HS-5 (cell line): ENCODE results near the gene AHDC1.

Source experiments
- DNase-seq: peaks from one replicate; pipeline ENCODE4 v3.0.0-alpha.2; 2012; ENCODE audit warnings: low read depth

AHDC1 gene

DNA sequence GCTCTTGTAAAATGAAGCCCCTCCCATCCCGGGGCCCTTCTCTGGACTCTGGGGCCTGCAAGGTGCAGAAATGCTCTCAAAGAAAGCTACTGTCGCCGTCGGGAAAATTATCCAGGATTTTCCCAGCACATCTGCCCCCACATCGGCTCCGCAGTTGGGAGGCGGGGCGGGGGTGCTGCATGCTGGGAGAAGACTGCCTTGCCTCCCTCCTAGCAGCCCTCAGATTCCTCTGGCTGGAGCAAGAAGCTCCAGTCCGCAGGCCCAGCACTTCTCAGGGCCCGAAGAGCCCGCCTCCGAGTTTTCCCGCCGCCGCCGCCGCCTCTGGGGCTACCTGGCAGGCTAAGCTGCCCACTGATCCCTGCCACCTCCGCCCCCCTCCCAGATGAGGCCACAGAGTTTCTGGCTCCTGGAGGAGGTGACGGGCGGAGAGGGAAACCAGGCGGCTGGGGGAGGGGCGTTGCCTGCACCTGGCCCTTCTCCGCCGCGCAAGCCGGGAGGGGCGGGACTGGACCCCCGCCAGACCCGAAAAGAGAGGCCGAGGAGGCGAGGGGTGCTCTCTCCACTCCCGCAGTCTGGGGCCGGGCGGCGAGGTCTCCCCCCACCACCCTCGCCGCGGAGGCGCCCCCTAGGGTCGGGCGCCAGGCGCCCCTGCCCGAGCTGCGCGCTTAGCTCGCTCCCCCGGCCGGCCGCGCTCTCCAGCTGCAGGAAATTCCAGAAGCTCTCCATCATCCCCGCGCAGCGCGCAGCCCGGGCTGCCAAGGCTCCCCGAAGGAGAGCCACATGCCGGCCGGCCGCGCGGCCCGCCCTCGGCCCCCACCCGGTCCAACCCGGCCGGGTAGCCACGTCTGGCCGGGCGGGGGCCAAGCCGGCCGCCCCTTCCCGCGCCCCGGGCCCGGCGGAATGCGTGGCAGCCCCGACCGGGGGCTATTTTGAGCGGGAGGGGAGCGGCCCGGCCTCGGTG, 28.8 kb downstream of the AHDC1 start:
- no peak for DNase-seq

DNA sequence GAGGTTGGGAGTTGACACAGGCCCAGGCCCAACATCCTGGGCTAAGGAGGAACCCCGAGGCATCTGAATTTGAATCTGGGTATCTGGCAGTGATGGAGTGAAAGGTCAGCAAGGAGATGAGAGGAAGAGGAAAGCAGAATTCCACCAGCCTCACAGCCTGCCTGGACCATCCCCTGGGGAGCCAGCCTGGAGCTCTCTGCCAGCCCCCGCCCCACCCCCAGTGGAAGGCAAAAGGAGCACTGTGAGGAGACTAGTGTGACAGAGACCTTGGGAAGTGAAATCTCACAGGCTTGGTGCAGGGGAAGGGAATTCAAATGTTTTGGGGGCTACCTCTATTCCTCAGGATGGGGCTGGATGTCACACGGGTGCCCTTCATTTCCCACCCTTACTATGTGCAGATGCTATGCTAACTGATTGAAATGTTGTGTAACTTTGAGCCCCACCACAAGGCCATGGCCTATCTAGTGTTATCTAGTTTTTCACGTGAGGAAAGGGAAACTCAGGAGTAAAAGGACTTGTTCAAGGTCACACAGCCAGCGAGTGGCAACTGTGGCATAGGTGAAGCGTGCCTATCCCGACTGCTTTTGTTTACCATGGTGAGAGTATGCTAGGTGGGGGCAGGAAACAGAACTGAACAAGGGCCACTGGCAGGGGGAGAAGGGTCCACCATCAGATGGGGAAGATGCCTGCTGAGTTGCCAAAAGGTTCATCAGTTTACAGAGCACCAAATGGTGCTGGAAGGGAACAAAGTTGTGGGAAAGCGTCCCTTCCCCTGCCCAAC, 29.8 kb downstream of the AHDC1 start:
- no peak for DNase-seq

DNA sequence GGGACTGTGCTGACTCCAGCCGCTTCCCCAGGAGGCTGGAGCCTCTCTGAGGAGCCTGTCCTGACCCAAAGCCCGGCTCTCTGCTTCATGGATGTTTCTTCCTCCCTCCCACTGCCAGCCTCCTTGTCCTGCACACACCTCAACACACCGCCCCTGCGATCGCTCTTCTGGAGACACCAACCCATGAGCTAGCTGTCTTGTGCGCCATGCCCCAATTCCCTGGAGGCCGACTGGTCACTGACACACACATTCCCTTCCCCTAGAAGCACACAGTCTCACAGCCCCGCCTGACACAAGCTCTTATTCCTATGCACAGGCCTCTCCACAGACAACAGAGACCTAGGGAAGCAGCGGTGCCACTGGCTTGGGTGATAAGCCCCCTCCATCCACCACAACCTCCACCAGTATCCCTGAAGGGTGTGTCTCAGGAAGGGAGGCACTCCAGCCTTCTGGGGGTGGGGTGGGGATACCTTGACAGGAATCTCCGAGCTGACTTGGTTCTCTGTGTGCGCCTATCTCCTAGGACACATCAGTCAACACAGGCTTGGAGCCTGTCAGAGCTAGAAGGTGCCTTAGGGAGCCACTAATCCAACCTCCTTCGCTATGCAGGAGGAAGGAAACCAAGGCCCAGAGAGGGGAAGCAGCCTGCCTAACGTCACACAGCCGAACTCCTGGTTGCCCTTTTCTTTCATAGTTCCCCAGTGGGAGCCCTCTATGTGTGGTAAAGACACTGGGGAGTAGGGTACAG, 31.1 kb downstream of the AHDC1 start:
- no peak for DNase-seq

DNA sequence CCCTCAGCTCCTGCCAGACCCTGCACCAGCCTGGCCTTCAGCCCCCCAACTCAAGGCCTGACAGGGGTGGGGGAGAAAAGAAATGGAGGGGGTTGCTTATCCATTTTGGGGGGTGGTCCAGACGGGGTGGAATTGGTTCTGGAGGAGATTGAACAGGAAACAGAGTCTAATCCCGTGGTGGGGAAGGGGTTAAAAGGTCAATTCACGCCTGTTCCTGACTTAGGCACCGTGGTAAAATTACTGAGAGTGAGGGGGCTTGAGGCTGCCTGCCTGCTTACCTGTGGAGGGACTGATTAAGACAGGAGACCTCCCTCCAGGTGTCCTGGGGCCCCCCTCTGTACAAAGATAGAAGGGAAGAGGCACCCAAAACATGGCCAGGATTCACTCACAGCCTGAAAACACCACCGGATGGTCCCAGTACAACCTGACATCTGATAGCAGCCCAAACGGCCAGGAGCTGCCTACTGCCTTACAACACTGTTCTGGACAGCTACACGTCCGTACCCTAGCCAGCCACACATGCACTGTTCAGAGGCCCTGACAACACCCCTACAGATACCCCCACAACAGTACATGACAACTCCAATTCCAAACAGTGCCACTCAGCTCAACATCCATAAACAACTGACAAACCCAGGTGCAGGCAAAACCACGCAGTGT, 31.8 kb downstream of the AHDC1 start:
- DNase-seq = no peak

DNA sequence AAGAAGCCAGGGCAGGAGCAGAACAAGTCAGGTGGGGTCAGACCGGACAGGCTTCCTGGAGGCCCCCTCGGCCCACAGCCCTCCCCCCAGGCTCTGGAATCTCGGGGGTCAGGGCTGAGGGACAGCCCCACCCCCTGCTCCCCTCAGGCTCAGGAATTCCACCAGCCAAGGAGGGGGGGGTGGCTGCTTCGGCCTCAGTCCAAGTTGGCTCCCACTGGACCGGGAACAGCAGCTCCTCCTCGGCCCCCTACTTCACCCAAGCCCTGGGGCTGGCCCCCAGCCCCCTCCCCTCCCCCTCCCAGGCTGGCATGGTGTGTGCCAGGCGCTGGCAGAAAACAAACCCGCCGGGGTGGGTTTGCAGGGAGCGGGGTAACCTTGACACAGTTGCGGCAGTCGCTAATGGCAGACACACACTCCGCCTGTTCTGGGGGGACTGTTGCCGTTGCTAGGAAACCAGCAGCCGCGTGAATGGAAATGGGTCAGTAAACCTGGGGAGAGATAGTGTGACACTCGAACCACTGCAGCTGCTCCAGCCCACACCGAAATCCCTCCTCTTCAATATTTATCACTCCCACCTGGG, 32.4 kb downstream of the AHDC1 start:
- DNase-seq = no peak

DNA sequence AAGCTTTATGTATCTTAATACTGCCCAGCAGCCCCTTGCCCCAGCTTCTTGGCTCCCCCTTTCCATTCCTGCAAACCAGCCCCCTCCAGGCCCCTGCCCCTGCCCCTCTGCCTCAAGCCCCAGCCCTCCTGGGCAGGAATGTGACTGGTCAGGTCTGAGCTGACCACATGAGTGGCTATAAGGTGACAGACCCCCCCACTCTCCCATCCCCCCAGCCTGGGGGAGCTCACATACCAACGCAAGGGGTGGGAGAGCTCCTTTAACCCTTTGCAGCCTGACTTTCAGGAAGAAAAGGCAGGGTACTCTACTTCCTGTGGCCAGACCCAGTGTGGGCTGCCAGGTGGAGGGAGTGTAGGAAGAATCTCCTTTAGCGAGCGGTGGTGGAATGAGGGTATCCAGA, 33.2 kb downstream of the AHDC1 start:
- no peak for DNase-seq

DNA sequence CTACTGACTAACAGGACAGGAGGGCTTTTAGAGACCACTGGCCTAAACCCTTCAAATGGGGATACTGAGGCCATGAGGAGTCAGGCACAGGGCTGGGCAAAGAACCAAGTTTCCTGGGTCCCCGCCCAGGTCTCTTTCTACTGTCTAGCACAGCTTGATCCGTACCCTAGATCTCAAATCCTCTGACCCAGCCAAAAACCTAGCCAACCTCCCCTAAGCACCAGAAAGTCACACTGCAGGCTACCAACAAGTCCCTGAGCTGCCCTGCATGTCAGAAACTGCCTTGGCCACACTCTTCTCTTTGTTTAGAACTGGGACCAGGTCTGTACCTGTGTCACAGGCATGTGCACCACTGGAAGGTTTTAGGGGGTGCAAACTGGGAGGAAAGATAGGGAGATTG, 33.6 kb downstream of the AHDC1 start:
- no peak for DNase-seq

DNA sequence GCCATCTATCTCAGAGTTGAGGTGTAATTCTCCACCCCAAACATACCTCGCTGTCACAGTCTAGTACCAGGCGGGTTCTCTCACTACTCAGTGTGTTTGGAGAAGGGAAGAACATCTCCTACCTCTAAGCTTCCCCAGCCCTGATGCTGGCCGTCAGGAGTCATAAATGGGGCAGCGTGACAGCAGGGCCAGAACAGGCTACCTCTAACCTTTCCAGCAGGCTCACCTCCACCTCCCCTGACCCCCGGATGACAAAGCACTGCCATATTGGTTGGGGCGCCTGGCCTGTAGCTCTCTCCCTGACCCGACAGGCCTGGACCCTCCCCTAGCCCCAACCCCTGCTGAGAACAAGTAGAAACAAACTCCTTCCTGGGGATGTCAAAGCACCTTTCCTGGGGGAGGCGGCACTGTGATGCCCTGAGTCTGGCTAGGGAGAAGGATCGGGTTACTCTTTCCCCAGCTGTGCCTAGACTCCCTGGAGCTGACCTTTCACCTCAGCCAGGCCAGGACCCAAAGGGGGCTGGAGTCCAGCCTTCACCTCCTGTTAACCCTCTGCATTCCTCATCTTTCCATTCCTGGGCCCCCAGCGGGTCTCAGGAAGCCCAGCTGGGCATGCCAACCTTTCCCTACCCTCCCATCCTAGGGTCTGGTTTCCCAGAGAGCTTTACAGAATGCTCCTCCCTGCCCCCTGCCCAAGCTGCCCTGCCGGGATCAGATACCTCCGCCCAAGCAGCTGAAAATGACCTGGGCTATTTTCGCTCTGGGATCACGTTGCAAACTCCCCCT, 34.2 kb downstream of the AHDC1 start:
- DNase-seq = no peak

DNA sequence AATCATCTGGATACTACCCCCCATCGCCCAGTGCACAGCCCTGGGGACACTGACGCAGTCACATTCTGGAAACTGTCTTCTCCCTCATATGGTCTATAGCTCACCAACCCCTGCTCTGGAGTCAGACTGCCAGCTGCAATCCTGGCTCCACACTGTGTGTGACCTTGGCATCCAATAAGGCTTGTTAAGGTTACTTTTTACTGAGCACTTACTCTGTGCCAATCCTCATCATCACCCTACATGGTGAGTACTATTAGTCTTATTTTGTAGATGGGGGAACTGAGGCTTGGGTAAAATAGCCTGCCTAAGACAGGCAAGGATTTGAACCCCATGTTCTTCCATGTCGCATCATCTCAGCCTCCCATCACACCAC, 34.9 kb downstream of the AHDC1 start:
- no peak for DNase-seq

DNA sequence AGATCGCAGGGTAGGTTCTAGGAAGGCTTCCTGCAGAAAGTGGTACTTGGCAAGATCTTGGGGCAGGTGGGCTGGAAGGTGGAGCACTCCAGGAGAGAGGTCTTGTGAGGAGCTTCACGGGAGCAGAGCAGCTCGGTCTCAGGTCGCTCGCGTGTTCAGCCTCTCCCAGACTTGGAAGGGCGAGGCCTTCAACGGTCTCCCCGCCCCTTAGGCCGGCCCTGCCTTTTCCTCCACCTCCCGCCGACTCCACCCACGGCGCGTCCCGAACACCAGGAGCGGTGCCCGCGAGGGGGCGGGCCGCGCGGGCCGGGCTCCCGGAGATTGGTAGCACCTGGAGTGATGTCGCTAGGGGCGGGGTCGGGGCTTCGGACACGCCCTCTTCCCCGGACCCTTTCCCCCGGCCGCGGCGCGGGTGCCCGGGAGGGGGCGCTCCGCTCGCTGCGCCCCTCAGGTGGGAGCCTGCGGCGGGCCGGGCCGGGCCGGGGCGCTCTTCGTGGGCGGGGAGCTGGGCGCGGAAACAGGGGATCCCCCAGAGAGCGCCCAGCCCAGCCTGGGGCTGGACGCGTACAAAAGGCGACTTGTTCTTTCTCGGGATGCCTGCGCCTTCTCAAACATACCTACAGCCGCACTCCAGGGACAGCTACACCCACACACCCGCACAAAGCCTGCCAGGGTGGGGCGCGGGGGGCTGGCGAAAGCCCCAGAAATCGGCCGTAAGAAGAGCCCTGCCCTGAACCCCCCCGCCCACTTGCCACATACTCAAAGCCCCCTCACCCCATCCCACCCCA, 35.5 kb downstream of the AHDC1 start:
- peak; percentile 48 for DNase-seq

DNA sequence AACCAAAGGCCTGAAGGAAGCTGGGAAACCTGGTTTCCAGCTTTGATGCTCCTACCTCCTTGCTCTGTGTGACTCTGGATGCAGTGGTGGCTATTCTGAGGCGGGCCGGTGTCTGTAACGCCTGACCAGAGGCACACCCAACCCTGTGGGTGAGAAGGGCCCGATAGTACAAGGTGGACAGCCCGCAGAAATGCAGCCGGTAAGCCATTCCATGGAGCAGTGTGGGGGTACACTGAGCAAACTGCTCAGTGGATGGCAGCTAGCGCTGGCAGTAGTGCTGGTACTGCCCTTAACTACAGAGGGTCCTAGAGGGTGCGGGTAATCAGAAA, 36.0 kb downstream of the AHDC1 start:
- DNase-seq = no peak

DNA sequence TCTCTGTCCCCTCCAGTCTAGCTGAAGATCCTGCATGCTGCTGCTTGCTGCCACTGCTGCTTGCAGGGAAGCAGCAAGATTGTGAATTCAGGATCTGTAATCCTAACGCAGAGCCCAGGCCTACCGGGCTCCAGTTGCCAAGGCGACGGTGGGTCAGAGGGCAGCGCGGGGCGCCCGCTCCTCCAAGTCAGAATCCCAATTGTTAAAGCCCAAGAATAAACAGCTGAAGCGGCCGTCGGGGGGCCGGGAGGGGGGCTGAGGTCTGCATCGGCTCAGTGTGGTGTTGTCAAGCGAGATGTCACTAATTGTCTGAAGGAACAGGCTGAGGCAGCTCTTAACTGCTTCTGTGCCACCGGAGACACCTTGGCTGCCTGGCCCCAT, 36.8 kb downstream of the AHDC1 start:
- no peak for DNase-seq

DNA sequence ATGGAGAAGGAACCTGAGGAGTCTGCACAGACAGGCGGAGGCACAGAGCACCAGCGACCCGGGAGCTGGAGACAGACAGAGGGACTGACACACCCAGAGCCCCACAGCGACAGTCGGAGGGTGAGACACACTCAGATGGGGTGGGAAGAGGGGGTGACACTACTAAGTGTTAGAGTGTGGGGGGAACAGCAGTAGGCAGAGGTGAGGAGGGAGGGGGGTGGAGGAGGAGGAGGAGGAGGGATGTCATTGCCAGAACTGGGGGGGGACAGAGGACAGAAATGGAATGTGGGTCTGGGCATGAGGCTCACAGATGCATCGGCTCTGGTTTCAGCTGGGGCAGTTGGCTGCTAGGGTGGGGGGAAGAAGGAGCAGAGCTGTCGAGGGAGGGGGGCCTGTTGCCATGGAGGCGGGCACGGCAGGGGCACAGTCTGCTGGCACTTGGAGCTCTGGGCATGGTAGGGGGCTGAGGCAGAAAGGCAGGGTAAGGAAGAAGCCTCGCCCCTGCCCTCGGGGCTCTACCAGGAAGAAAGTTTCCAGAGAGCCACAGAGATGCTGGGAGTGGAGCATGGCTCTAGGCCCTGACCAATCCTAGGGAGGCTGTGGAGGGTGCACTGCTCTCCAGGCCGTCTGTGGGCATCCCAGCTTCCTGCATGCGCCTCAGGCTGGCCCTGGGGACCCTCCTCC, 37.3 kb downstream of the AHDC1 start:
- DNase-seq = no peak

DNA sequence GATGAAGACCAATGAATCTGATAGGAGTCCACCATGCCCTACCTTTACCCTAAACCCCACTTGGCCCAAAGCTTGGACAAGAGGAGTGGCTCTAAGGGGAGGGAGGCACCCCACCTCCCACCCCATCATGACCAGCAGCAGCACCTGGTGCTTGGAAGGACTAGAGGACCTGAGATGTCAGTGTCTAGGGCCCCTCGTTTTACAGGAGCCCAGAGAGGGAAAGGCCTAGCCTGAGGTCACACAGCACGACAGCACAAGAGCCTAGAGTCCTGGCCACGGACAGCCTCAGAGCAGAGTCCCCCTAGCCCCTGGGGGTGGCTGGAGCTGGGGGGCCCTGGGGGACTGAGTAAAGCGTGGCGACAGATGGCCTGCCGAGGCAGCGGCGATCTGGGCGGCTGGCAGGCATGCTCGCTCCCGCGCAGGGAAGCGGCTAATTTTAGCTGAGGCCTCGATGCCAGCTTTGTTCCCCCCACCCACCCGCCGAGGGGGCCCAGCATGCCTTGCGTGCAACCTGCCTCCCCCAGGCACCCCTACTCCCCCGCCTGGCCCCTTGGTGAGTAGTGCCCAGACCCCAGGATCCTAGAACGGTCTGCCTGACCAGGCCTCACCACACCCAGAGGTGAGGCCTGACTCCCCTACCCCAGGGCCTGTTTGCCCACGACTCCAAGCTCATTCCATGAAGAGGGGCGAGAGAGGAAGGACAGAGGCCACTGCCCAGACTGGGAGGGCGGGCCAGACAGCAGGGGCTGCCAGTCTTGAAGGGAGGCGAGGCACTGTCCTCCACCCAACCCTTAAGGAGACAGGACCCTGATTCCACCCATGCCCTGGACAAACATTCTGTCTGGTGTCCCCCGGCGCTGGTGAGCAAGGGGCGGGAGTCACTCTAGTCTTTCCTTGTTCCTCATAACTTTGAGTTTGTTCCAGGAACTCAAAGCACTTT, 39.0 kb downstream of the AHDC1 start:
- DNase-seq = no peak

DNA sequence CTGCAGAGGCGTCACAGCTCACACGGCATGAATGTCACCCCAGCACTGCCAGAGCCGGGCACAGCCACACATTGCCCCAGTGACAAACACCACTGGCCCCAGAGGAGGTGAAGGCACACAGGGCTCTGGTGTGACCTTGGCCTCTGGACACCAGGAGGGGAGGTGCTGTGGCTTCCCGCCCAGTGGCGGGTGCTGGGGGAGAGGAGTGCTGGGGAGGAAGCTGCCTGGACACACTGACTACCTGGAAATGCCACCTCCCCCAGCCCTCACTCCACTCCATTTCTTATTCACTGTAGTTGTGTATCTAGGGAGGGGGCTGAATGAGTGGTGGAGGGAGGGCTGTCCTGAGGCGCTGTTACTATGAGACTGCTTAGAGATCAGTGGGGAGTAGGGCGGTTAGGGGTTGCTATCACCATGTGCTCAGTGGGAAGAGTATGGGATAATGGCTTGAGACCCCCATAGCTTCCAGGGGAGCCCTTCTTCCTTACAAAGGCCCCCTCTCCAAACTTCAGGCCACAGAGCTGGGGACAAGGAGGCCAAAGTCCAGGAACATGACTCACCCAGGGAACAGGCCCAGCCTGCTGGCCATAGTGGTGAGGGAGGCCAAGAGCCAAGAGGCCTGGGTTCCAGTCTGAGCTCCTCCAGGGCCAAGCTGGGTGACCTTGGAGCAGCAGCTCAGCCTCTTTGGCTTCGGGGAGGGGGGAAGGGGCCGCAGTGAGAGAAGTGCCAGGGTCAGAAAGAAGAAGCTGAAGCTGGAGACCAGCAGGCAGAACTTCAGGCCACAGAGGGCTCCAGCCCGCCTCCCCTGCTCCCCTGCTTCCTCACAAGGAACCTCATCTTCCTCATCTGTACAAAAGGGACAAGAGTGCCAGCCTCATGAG, 40.1 kb downstream of the AHDC1 start:
- DNase-seq = no peak

DNA sequence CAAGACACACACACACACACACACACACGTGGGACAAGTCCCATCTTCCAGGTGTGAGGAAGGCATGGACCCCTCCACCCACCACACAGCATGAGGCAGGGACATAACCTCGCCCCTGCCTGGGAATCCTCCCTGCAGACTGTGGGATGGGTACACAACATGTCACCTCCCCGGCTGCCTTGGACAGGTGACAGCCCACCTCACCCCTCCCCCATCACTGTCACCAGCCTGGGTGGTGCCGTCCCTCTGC, 40.7 kb downstream of the AHDC1 start:
- no peak for DNase-seq

DNA sequence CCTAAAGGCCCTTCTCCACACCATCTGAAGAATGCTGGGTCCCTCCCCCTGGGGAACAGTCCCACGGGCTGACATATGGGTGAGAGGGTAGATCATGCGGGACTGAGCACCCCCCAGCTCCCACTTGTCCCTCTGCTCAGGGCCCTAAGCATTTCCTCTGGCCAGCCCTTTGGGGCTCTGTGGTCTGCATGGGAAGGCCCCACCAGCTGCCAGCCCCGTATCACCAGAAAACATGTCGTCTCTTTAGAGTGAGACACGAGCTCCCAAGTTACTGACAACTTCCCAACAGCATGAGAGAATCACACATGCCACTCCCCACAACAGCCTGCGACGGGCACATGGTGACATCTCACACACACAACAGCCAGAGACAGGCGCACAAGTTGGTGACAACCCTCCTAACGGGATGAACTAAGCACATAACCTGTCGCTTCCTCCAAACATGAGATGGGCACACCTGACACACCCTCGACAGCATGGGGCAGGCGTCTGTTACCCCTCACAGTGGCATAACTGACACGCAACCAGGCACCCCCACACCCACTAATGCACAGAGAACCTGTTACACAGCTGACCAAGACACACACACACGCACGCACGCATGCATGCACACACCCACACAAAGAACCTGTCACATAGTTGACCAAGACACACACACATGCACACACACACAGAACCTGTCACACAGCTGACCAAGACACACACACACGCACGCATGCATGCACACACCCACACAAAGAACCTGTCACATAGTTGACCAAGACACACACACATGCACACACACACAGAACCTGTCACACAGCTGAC, 41.2 kb downstream of the AHDC1 start:
- no peak for DNase-seq
